Esophagus squamous epithelium (tissue), 5 donors: ENCODE measurements around the gene NCAPG. TPM values are rescaled to one million over a fixed set of nuclear protein-coding genes. Genes with fewer than 3 reads are reported as not detected.
A peak's percentile ranks its signal among the peaks of the same experiment; 100 is the strongest.
"Not testable (repeated sequence)": the region's sequence is repeated elsewhere in the genome, so short reads cannot be mapped to it uniquely, and the experiment has no call there.

Experiments used
- DNase-seq: peaks from one replicate; lab custom pipeline; 2025; lab: John Stamatoyannopoulos, UW
- H3K27ac ChIP-seq, 4 donors: fragments of 200-600 bp; sonication (generic); one replicate each; pipeline ENCODE4 v1.5.1; 2016 to 2019; ENCODE audit warnings: mild to moderate bottlenecking in 1 of 4
- H3K27me3 ChIP-seq, 4 donors: fragments of 200-600 bp; sonication (generic); 1 replicate in 3 of 4; 2 replicates in 1 of 4; pipeline versions ENCODE4 v1.5.1 to v1.6.0; 2017 to 2021; ENCODE audit warnings: antibody characterized with exemption in 1 of 4
- H3K36me3 ChIP-seq, 3 donors: fragments of 200-600 bp; sonication (generic); one replicate each; pipeline ENCODE4 v1.5.1; 2016 to 2019
- H3K4me1 ChIP-seq, 3 donors: fragments of 200-600 bp; sonication (generic); one replicate each; pipeline ENCODE4 v1.5.1; 2017 to 2019
- H3K4me3 ChIP-seq, 4 donors: fragments of 200-600 bp; sonication (generic); 1 replicate in 3 of 4; 2 replicates in 1 of 4; pipeline ENCODE4 v1.5.1; 2016 to 2019; ENCODE audit warnings: mild to moderate bottlenecking in 2 of 4, moderate library complexity in 1 of 4
- H3K9me3 ChIP-seq, 3 donors: fragments of 200-600 bp; sonication (generic); one replicate each; pipeline ENCODE4 v1.5.1; 2016 to 2019
- POLR2A ChIP-seq, 4 donors: fragments of 450-650 bp; IDR thresholded peaks; one replicate each; pipeline ENCODE4 v1.6.1; 2017; ENCODE audit warnings: antibody characterized with exemption in 4 of 4, mild to moderate bottlenecking in 4 of 4, moderate library complexity in 3 of 4
- WGBS, 2 donors: methylation state at CpG; one replicate each; pipeline ENCODE4 v1.1.5; 2018; 5-methylcytosine and 5-hydroxymethylcytosine counted together
- intact Hi-C: fragments of 100-400 bp; cut with DNase I; formaldehyde crosslinking; loops from one replicate; pipeline ENCODE4 v1.15.0; 2022
- total RNA-seq, 4 donors: library from RNA; depleted of rRNA; stranded (reverse); fragments of >200 nt; gene quantifications; one replicate each; pipeline ENCODE4 v1.1.0, GENCODE V29; 2016
- TF ChIP-seq, protein P1 (sequence below), 6 experiments: fragments of 450-650 bp in 4 of 6; fragments of 200-600 bp in 2 of 6; sonication (generic) in 2 of 6; IDR thresholded peaks; one replicate each; pipeline ENCODE4 v1.5.1; 2016 to 2019; ENCODE audit warnings: antibody characterized with exemption in 6 of 6, mild to moderate bottlenecking in 4 of 6, moderate library complexity in 4 of 6
- donor health status: DM: yes; HTN: yes; CAD: no.

Gene NCAPG
- total RNA-seq, 4 donors from 2014 or later: 3.8 to 19.4 (median 12.5) TPM

DNA sequence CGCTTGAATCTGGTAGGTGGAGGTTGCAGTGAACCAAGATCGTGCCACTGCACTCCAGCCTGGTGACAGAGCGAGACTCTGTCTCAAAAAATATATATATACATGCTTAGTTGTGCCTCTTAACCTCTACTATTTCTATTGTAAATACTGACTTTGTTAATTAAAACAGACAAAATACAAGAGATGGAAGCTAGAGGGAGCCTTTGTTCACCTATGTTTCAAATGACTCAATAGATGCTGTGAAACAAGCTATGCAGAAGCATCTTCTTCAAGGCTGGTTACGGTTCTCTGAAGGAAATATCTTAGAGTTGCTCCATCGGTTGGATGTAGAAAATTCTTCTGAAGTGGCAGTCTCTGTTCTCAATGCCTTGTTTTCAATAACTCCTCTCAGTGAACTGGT is 6.2 kb downstream of the NCAPG start:
- intact Hi-C loops: no loop called here
- DNase-seq: no peak
- TF ChIP-seq, protein P1, sequence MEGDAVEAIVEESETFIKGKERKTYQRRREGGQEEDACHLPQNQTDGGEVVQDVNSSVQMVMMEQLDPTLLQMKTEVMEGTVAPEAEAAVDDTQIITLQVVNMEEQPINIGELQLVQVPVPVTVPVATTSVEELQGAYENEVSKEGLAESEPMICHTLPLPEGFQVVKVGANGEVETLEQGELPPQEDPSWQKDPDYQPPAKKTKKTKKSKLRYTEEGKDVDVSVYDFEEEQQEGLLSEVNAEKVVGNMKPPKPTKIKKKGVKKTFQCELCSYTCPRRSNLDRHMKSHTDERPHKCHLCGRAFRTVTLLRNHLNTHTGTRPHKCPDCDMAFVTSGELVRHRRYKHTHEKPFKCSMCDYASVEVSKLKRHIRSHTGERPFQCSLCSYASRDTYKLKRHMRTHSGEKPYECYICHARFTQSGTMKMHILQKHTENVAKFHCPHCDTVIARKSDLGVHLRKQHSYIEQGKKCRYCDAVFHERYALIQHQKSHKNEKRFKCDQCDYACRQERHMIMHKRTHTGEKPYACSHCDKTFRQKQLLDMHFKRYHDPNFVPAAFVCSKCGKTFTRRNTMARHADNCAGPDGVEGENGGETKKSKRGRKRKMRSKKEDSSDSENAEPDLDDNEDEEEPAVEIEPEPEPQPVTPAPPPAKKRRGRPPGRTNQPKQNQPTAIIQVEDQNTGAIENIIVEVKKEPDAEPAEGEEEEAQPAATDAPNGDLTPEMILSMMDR (IDR thresholded peaks at IDR 0.05): peak; percentile 14 to 67 (median 61)
- no peak for TF ChIP-seq POLR2A (IDR thresholded peaks at IDR 0.05)
- 47 to 54% methylated on average over 5 of the region's 5 CpGs for WGBS, 2 donors
- H3K36me3 ChIP-seq: no peaks in the 10 kb centered on the region
- no peak overlapping the region for H3K4me3 ChIP-seq
- H3K27me3 ChIP-seq: no peaks in the 10 kb centered on the region
- H3K27ac ChIP-seq: no peak overlapping the region
- peaks cover 0 to 10% (median 0%) of the 10 kb centered on the region in 3 donors for H3K4me1 ChIP-seq
- no peaks in the 10 kb centered on the region for H3K9me3 ChIP-seq

DNA sequence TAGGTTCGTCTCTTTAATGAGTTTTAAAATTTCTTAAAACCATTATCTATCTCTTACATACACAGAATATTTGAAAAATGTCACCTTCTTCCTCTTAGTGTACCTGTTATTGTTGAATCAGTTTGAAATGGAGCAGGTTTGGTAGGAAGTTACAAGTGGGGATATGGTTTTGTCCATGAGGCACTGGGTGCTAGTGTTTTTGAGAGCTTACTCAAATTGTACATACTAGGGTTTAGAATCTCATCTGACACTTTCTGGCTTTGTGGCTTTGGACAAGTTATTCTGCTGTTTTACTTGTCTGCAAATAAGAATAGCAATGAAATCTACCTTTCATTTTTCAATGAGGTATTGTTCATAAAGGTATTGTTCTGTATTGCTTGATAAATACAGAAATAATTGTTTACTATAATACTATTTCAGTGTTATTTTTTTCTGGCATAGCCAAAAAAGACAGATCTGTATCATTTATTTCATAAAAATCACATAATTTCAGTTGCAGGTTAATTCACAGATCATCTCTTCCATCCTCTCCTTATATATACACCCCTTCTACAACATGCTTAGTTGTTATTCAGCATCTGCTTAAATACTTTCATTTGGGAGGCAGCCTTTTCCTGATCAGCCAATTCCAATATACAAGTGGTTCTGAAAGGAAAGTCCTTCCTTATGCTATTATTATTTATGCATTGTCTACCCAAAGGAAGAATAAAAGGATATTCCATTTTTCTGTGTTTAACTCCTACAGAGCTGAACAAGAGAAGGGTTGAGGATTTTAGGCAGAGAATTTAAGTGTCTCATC is 13.3 kb downstream of the NCAPG start:
- no peak overlapping the region for H3K4me3 ChIP-seq
- TF ChIP-seq, protein P1 (IDR thresholded peaks at IDR 0.05): no peak
- no peak for TF ChIP-seq POLR2A (IDR thresholded peaks at IDR 0.05)
- WGBS, 2 donors: 67 to 81% methylated on average over 1 of the region's 1 CpG
- H3K27ac ChIP-seq: no peak overlapping the region
- no peaks in the 10 kb centered on the region for H3K27me3 ChIP-seq
- peaks cover 0 to 5% (median 0%) of the 10 kb centered on the region in 3 donors for H3K36me3 ChIP-seq
- no peaks in the 10 kb centered on the region for H3K9me3 ChIP-seq
- intact Hi-C loops: no loop called here
- H3K4me1 ChIP-seq: no peaks in the 10 kb centered on the region
- DNase-seq: no peak

DNA sequence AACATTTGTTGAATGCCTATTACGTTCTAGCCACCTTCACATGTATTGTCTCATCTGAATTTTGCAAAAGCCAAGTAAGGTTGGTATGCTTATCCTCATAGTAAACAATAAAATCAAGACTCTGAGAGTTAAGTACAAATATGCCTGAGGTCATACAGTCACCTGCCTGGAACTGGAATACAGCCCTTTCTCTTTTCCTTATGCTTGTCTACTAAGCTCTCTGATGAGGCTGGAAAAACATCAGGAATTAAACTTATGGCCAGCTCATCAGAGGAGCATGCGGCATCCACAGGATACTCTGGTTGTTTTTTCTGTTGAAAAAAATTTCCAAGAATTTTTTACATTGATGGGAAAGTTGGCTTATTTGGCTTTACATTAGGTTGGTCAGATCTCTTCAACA is 35.5 kb downstream of the NCAPG start:
- intact Hi-C loops: no loop called here
- Histone ChIP-seq H3K36me3 (peaks cover 0 to 18% (median 0%) of the 10 kb centered on the region in 3 donors), H3K27me3 (no peaks in the 10 kb centered on the region), H3K27ac (no peak overlapping the region), H3K4me1 (no peaks in the 10 kb centered on the region), H3K9me3 (no peaks in the 10 kb centered on the region), H3K4me3 (no peak overlapping the region)
- DNase-seq: no peak
- no peak for TF ChIP-seq POLR2A (IDR thresholded peaks at IDR 0.05)
- TF ChIP-seq, protein P1 (IDR thresholded peaks at IDR 0.05): no peak
- 57 to 73% methylated on average over 2 of the region's 2 CpGs for WGBS, 2 donors

DNA sequence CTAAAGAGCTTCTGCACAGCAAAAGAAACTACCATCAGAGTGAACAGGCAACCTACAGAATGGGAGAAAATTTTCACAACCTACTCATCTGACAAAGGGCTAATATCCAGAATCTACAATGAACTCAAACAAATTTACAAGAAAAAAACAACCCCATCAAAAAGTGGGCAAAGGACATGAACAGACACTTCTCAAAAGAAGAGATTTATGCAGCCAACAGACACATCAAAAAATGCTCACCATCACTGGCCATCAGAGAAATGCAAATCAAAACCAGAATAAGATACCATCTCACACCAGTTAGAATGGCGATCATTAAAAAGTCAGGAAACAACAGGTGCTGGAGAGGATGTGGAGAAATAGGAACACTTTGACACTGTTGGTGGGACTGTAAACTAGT is 39.5 kb downstream of the NCAPG start:
- H3K27me3 ChIP-seq, H3K4me1 ChIP-seq, H3K9me3 ChIP-seq, intact Hi-C loops, DNase-seq, H3K27ac ChIP-seq, H3K4me3 ChIP-seq, H3K36me3 ChIP-seq: not testable (repeated sequence)
- WGBS, 2 donors: 91 to 100% methylated on average over 1 of the region's 1 CpG

DNA sequence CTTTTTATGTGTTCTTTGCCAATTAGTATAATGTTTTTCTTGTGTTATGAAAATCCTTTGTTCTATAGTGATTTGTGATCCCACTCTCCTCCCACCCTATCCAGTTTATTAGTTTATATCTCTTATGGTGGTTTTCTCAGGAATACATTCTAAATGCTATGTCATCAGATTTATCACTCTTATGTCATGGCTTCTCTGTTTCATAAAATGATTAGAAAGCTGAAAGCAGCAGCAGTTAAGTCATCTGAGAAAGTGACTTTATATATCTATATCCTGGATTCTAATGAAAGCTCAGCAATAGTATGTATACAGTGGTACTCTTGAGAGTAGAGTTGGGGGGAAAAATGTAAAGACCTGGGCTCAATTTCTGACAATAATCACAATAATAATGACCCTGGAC is 41.2 kb downstream of the NCAPG start:
- Histone ChIP-seq H3K27ac (no peak overlapping the region), H3K9me3 (no peaks in the 10 kb centered on the region), H3K27me3 (no peaks in the 10 kb centered on the region), H3K4me1 (no peaks in the 10 kb centered on the region), H3K4me3 (no peak overlapping the region), H3K36me3 (no peaks in the 10 kb centered on the region)
- no peak for DNase-seq
- TF ChIP-seq, protein P1 (IDR thresholded peaks at IDR 0.05): no peak
- no peak for TF ChIP-seq POLR2A (IDR thresholded peaks at IDR 0.05)
- intact Hi-C loops: no loop called here
